ENCODE measurements around the gene ADAT3. TPM values are rescaled to one million over a fixed set of nuclear protein-coding genes. Genes with fewer than 3 reads are reported as not detected.

ADAT3 gene
- total RNA-seq, 1 donor from 2014 or later = 10.9 TPM

- H3K9me3 Mint-ChIP-seq (ENCODE audit: unreplicated experiment) = peaks cover 5% of the 10 kb centered on the region
- no peak for TF ChIP-seq CTCF (IDR thresholded peaks at IDR 0.05; ENCODE audit: partially characterized antibody, unreplicated experiment)
- no peak overlapping the region for H3K27ac Mint-ChIP-seq (ENCODE audit: unreplicated experiment)
- no peaks in the 10 kb centered on the region for H3K36me3 Mint-ChIP-seq (ENCODE audit: unreplicated experiment)
- H3K4me1 Mint-ChIP-seq (ENCODE audit: low read depth, unreplicated experiment) = no peaks in the 10 kb centered on the region
- H3K4me3 Mint-ChIP-seq (ENCODE audit: unreplicated experiment) = no peak overlapping the region
- H3K27me3 Mint-ChIP-seq (ENCODE audit: unreplicated experiment) = peaks cover 1% of the 10 kb centered on the region
- no peak for DNase-seq
Measured at GRCh38 chr19:1902923-1903322, 2.3 kb upstream of the ADAT3 start.

- Mint-ChIP-seq H3K27ac (ENCODE audit: unreplicated experiment) (peak overlapping the region; percentile 70), H3K4me3 (ENCODE audit: unreplicated experiment) (peak overlapping the region; percentile 32), H3K9me3 (ENCODE audit: unreplicated experiment) (peaks cover 5% of the 10 kb centered on the region), H3K4me1 (ENCODE audit: low read depth, unreplicated experiment) (no peaks in the 10 kb centered on the region), H3K27me3 (ENCODE audit: unreplicated experiment) (peaks cover 1% of the 10 kb centered on the region), H3K36me3 (ENCODE audit: unreplicated experiment) (no peaks in the 10 kb centered on the region)
- no peak for TF ChIP-seq CTCF (IDR thresholded peaks at IDR 0.05; ENCODE audit: partially characterized antibody, unreplicated experiment)
- DNase-seq = no peak
Measured at GRCh38 chr19:1904860-1905109, 414 bp upstream of the ADAT3 start.

GRCh38 chr19:1905863-1906375, 720 bp downstream of the ADAT3 start:
- H3K36me3 Mint-ChIP-seq (ENCODE audit: unreplicated experiment) = no peaks in the 10 kb centered on the region
- H3K27me3 Mint-ChIP-seq (ENCODE audit: unreplicated experiment) = peaks cover 5% of the 10 kb centered on the region
- peaks cover 5% of the 10 kb centered on the region for H3K9me3 Mint-ChIP-seq (ENCODE audit: unreplicated experiment)
- peak overlapping the region; percentile 91 for H3K4me3 Mint-ChIP-seq (ENCODE audit: unreplicated experiment)
- peak overlapping the region; percentile 77 for H3K27ac Mint-ChIP-seq (ENCODE audit: unreplicated experiment)
- no peak for TF ChIP-seq CTCF (IDR thresholded peaks at IDR 0.05; ENCODE audit: partially characterized antibody, unreplicated experiment)
- H3K4me1 Mint-ChIP-seq (ENCODE audit: low read depth, unreplicated experiment) = peaks cover 4% of the 10 kb centered on the region
- no peak for DNase-seq

GRCh38 chr19:1906985-1907562, 1.9 kb downstream of the ADAT3 start:
- Mint-ChIP-seq H3K9me3 (ENCODE audit: unreplicated experiment) (peaks cover 5% of the 10 kb centered on the region), H3K4me3 (ENCODE audit: unreplicated experiment) (no peak overlapping the region), H3K27me3 (ENCODE audit: unreplicated experiment) (peaks cover 5% of the 10 kb centered on the region), H3K36me3 (ENCODE audit: unreplicated experiment) (no peaks in the 10 kb centered on the region), H3K27ac (ENCODE audit: unreplicated experiment) (no peak overlapping the region), H3K4me1 (ENCODE audit: low read depth, unreplicated experiment) (peaks cover 4% of the 10 kb centered on the region)
- DNase-seq = no peak
- TF ChIP-seq CTCF (IDR thresholded peaks at IDR 0.05; ENCODE audit: partially characterized antibody, unreplicated experiment) = no peak

DNA sequence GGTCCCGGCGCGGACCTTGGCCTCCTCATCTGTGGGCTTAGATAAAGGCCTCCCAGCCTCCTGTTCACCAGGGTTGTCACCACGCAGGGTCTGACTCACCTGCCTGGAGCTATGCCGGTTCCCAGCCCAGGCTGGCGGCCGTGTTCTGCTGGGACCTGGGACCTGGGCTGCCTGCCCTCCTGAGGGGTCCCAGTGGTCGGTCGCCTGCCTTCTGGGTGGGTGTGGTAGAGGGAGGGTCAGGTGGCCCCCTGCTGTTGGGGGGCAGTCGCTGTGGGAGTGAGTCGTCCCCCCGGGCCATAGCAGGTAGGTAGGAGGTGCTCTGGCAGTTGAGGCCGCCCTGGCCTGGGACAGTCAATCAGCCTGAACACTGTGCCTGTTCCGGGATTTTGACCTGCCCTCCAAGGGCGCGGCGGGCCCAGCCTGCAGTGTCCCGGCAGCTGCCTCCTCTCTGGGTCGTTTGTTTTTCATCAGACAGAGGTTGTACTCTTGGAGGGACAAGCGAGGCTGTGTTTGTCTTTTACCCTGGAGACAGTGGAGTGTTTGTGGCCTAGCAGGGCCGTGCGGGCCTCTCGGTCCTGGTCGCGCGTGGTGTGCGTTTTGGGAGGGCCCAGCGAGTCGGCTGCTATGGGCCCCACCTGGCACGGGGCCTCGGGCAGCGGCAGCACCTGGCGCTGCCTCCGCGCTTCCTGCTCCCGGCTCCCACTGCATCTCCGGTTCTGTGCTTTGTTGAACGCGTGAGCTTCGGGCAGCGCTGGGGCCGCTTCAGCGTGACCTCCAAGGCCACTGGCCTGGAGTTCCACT, 2.6 kb downstream of the ADAT3 start:
- no peak for TF ChIP-seq CTCF (IDR thresholded peaks at IDR 0.05; ENCODE audit: partially characterized antibody, unreplicated experiment)
- Mint-ChIP-seq H3K27ac (ENCODE audit: unreplicated experiment) (no peak overlapping the region), H3K4me3 (ENCODE audit: unreplicated experiment) (no peak overlapping the region), H3K4me1 (ENCODE audit: low read depth, unreplicated experiment) (peaks cover 4% of the 10 kb centered on the region), H3K27me3 (ENCODE audit: unreplicated experiment) (peaks cover 5% of the 10 kb centered on the region), H3K36me3 (ENCODE audit: unreplicated experiment) (no peaks in the 10 kb centered on the region), H3K9me3 (ENCODE audit: unreplicated experiment) (peaks cover 5% of the 10 kb centered on the region)
- DNase-seq = no peak

Data from glutamatergic neuron (in vitro differentiated cells).